Astrocyte of the spinal cord (primary cell): ENCODE measurements around the gene SHROOM2.

Experiments used
- DNase-seq: peaks from one replicate; pipeline ENCODE4 v3.0.0; 2011; ENCODE audit warnings: low read depth, low spot score
- H3K4me3 ChIP-seq: 2 replicates; pipeline ENCODE4 v1.5.1; 2011; ENCODE audit warnings: low read depth, mild to moderate bottlenecking, low read length, moderate library complexity
- CTCF ChIP-seq: IDR thresholded peaks from 2 replicates; pipeline ENCODE4 v1.5.1; 2012; ENCODE audit warnings: low read depth, mild to moderate bottlenecking, low read length, inconsistent platforms
- in situ Hi-C: cut with HindIII; loops from 2 replicates; pipeline ENCODE4 v1.10.0; 2017; ENCODE audit warnings: low sequenced_read_pairs

Gene SHROOM2

GRCh38 chrX:9938516-9938915 lies 152.3 kb downstream of the SHROOM2 start:
- no peak for DNase-seq
- in situ Hi-C loops: no loop called here
- no peak overlapping the region for H3K4me3 ChIP-seq
- TF ChIP-seq CTCF: no peak

- TF ChIP-seq CTCF: no peak
- H3K4me3 ChIP-seq: no peak overlapping the region
- in situ Hi-C loops: no loop called here
- DNase-seq: peak; percentile 89
Measured at GRCh38 chrX:9940421-9940820, 154.2 kb downstream of the SHROOM2 start.

GRCh38 chrX:9942086-9942485 lies 155.9 kb downstream of the SHROOM2 start:
- DNase-seq: no peak
- no peak overlapping the region for H3K4me3 ChIP-seq
- in situ Hi-C loops: no loop called here
- TF ChIP-seq CTCF: no peak

- no peak overlapping the region for H3K4me3 ChIP-seq
- no peak for DNase-seq
- no peak for TF ChIP-seq CTCF
- in situ Hi-C loops: no loop called here
Measured at GRCh38 chrX:9943420-9943819, 157.2 kb downstream of the SHROOM2 start.

GRCh38 chrX:9947131-9947794 lies 161.0 kb downstream of the SHROOM2 start:
- DNase-seq: no peak
- no peak for TF ChIP-seq CTCF
- no peak overlapping the region for H3K4me3 ChIP-seq
- in situ Hi-C loops: no loop called here

GRCh38 chrX:9948406-9948805 lies 162.2 kb downstream of the SHROOM2 start:
- in situ Hi-C loops: no loop called here
- no peak for TF ChIP-seq CTCF
- peak; percentile 60 for DNase-seq
- no peak overlapping the region for H3K4me3 ChIP-seq
